ENCODE data around the gene KLF13.

KLF13 gene

DNA sequence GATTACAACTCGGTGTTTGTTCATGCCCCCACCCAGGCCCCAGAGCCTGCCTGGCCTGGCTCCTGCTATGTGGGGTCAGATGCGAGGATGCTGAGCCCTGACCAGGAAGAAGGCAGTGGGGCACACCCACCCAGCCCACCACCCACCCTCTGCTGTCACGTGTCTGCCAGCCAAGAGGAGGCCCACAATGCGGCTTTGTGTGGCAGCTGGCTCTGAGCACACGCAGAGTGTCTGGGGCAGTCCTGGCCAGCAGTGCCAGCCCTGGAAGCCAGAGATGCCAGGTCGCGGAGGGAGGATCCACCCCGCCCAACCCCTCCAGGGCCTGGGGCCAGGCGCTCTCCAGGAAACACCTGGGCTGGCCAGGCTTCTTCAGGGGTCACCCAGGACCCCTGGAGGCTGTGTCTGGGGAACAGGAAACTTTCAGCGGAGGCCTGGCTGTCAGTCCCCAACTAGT lies 26.4 kb upstream of the KLF13 start:
- DNase-seq (ENCODE audit: low read depth): no peak

- no peak for DNase-seq (ENCODE audit: low read depth)
Measured at GRCh38 chr15:31300981-31301672, 25.5 kb upstream of the KLF13 start.

- no peak for DNase-seq (ENCODE audit: low read depth)
Measured at GRCh38 chr15:31301673-31301990, 25.0 kb upstream of the KLF13 start.

GRCh38 chr15:31302029-31302657 lies 24.5 kb upstream of the KLF13 start:
- DNase-seq (ENCODE audit: low read depth): no peak

GRCh38 chr15:31302778-31303725 lies 23.6 kb upstream of the KLF13 start:
- DNase-seq (ENCODE audit: low read depth): no peak

GRCh38 chr15:31303726-31304648 lies 22.6 kb upstream of the KLF13 start:
- DNase-seq (ENCODE audit: low read depth): no peak

DNA sequence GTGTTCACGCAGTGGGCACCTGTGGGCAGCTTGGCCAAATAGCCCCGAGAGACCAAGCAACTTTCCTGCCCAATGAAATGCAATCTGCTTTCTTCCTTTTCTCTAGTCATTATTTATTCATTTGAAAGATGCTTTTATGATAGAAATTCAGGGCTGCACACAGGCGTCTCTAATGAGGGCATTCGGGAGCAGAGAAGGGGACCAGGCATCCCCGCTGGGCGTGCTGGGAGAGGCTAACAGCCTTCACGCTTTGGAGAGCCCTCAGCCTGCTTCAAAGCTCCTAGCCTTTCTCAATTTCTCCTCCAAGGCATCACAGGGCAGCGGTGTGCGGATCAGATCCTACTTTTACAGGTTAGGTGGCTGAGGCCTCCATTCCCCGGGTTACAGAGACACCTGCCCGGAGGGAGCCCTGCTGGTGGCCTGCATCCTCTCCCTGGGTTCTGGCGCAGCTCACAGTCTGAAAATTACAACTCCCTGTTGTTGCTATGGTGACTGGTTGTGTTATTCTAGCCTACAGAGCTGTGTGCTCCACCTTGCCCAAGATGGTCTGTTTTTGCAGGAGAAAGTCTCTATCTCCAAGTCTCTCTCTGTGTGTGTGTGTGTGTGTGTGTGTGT lies 21.8 kb upstream of the KLF13 start:
- DNase-seq (ENCODE audit: low read depth): no peak

DNA sequence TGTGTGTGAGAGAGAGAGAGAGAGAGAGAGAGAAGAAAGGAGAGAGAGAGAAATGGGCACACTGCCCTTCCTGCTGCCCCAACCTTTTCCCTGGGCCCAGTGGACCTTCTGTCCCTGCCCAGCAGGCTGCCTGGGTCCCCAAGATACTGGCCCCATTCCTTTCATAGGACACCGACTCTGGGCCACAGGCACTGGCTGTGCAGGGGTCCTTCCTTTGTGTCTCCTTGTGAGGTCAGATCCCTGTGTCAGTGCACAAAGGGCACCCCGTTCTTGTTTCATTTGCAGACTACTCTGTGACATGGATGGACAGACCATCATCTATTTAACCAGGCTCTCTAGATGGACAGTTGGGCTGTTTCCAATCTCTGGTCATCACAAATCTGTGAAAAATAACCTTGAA lies 21.3 kb upstream of the KLF13 start:
- no peak for DNase-seq (ENCODE audit: low read depth)

DNA sequence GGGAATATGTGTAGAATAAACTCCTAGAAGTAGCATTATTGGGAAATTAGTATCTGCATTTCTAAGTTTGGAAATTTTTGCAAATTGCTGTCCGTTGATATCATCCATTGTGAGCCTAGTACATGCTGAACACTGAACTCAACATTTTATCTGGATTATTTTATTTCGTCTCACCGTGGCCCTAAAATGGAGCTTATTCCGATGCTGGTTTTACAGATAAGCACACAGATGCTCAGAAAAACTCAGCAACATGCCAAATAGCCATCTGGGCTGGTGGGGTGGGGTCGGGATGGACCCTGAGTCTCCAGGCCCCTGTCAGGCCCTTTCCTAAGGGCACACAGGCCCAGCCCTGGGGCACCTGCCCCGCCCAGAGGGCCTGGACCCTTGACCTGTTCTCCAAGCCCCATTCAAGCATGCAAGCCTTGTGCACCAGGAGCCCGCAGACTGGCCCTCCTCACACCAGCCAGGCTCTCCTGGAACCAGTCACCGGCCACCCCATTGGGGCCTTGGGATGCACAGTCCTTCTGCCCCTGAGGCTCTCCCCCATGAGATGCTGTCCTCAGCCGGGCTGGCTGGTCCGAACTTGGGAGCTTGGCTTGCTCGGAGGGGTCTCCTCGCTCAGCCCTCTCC lies 20.7 kb upstream of the KLF13 start:
- DNase-seq (ENCODE audit: low read depth): no peak

GRCh38 chr15:31306426-31307269 lies 20.0 kb upstream of the KLF13 start:
- DNase-seq (ENCODE audit: low read depth): no peak

DNA sequence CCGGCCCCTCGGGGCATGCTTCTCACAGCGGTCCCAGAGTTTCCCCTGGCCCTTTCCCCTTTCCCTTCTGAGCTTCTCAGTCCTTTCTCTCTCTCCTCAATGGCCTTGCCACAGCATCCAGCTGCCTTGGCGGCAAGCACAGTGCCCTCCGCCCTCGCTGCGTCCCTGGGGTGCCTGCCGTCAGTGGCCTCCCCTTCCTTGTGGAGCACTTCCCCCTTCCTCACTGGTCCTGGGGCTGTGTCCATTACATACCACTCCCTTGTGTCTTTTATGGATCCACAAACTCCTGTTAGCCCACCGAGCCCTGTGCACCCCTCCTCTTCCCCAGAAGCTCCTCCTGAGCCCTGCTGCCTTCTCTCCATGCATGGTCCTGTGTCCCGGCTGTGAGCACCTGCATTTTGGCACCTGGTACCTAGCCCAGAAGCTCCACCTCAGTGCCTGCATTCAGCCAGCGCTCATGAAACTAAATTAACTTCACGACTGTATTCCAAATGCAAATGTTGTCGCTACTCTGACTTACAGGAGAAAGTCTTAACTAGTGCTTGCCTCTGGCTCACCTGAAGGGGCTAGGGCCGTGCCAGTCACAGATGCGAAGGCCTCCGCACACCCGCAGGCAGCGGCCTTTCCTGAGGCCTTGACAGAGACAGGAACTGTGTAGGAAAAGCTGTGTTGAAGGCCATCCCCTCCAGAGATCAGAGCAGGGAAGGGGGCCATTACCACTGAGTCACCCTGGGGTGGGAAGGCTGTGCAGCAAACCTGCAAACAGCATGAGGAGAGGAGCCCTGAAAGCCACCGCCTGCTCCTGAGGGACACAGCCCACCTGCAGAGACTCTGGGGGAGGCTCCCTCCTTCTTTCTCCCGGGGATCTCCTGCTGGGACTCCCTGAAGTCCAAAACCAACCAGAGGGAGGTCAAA lies 19.1 kb upstream of the KLF13 start:
- no peak for DNase-seq (ENCODE audit: low read depth)

- no peak for DNase-seq (ENCODE audit: low read depth)
Measured at GRCh38 chr15:31308185-31308639, 18.4 kb upstream of the KLF13 start.

GRCh38 chr15:31309893-31310606 lies 16.6 kb upstream of the KLF13 start:
- DNase-seq (ENCODE audit: low read depth): no peak

DNA sequence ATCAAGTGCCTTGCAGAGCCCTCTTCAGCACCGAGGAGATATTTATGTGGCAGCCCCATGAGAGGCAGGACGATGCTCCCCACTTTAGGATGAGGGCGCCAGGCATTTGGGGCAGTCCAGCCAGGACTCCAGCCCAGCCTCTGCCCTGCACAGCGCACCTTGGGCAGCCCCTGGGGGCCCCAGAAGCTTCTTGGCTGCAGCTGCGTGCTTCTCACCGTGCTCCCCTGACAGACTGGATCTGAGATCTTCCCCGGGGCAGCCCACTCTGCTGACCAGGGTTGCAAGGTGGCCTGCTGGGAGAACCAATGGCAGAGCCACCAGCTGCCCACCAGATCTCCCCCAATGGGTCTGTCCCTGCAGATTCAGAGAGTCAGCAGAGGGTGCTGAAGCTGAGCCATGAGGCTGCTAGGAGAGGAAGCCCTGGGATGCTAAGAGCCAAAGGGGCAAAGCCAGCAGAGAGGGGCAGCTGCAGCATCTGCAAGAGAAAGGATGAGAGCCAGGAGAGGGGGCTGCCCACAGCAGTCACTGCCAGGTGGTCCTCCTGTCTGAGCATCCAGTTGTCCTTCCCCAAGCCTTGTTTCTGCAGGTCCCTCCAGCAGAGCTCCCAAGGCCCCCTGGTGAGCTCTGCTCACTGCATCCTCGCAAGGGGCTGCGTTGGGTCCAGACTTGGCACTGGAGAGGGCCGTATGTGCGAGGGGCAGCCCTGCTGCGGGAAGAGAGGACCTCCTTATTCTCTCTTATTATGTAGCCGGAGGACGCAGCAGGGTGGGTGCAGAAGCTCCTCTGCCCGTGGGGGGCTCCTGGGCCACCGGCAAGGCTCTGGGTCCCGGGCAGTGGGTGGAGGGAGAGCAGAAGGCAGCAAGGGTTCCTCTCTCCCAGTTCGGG lies 14.7 kb upstream of the KLF13 start:
- no peak for DNase-seq (ENCODE audit: low read depth)

DNA sequence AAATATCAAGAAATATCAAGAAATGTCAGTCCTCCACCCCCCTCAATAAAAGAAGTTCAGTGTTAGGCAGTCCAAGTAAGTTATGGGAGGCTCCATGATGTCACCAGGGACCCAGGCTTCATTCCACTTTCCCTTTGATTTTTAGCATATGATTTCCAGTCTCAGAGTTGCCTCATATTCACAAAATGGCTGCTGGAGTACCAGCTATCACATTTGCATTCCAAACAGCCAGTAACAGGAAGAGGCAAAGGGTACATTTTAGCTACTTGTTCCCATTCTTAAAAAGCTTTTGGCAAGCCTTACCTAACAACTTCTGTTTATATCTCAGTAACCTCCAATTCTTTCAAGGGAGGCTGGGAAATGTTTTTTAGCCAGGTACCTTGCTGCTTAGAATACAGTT lies 13.4 kb upstream of the KLF13 start:
- no peak for DNase-seq (ENCODE audit: low read depth)

GRCh38 chr15:31314380-31314779 lies 12.3 kb upstream of the KLF13 start:
- DNase-seq (ENCODE audit: low read depth): no peak

Data from activated gamma-delta T cell treated with anti-CD3 and anti-CD28 coated beads, Interleukin-2, amount 50 U/mL, for 16 hours (primary cell).